Cardiac fibroblast (primary cell): Measurements from ENCODE around the gene ATXN3L.

Source experiments
- DNase-seq, 2 donors: peaks; one replicate each; pipeline versions ENCODE4 v3.0.0 to v3.0.0-alpha.2; 2010; ENCODE audit warnings: low read depth in 2 of 2
- H3K4me3 ChIP-seq, 2 donors: replicated peaks in 1 of 2; 1 replicate in 1 of 2; 2 replicates in 1 of 2; pipeline ENCODE4 v1.5.1; 2011; ENCODE audit warnings: low read depth in 2 of 2, low read length in 2 of 2, mild to moderate bottlenecking in 2 of 2, moderate library complexity in 1 of 2
- CTCF ChIP-seq: IDR thresholded peaks from one replicate; pipeline ENCODE4 v1.5.1; 2011; ENCODE audit warnings: low read depth, mild to moderate bottlenecking, low read length, inconsistent platforms

ATXN3L gene

GRCh38 chrX:13340182-13340791 is 20.4 kb upstream of the ATXN3L start:
- H3K4me3 ChIP-seq = no peak overlapping the region
- no peak for TF ChIP-seq CTCF
- DNase-seq = peak in 1 of 2 donors; percentile 4

DNA sequence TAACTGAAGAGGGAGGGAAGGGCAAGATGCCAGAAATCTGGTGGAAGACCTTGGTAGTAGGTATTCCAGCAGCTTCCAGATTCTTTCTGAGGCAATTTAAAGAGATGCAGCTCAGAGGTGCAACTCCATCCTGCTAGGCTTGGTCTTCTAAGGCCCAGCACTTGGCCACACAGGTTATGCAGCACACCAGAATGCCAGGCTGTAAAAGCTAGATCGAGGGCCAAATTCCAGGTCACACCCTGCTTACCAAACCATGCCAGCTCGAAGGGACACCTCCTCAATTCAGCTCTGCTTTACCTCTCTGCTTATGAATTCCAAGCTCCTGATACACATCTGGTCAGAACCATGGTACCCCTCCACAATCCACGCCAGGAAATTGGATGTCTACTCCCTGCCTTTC is 19.8 kb upstream of the ATXN3L start:
- TF ChIP-seq CTCF = no peak
- H3K4me3 ChIP-seq = no peak overlapping the region
- no peak for DNase-seq

- no peak for TF ChIP-seq CTCF
These were observed 19.2 kb upstream of the ATXN3L start for GRCh38 chrX:13338996-13339515.

GRCh38 chrX:13334491-13334890 is 14.6 kb upstream of the ATXN3L start:
- H3K4me3 ChIP-seq = no peak overlapping the region
- DNase-seq = peak; percentile 5 to 40
- TF ChIP-seq CTCF = no peak

More at GRCh38 chrX:13338996-13339515, 19.2 kb upstream of the ATXN3L start:
- DNase-seq = no peak
- H3K4me3 ChIP-seq = no peak overlapping the region

GRCh38 chrX:13330446-13330845 is 10.6 kb upstream of the ATXN3L start:
- TF ChIP-seq CTCF = no peak
- H3K4me3 ChIP-seq = no peak overlapping the region
- DNase-seq = no peak

- DNase-seq = no peak
- no peak for TF ChIP-seq CTCF
- no peak overlapping the region for H3K4me3 ChIP-seq
These were observed 7.8 kb upstream of the ATXN3L start for GRCh38 chrX:13327666-13328065.

DNA sequence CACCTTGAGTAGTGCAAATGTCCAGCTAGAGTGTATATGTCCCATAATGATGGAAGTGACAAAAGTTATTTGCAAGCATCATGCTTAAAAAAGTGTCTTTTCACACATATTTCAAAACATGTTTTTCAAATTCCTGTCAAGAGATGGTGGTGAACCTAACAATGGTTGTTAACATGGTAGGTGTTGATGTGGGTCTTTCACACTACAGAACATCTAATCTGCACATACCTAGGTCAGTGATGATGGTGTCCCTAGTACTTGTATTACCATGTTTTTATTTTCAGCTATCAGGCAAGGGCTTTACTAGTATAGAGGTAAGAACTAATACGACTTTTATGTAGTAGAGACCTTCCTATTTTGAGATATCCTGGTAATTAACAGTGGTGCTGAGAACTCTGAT is 3.4 kb upstream of the ATXN3L start:
- no peak overlapping the region for H3K4me3 ChIP-seq
- no peak for DNase-seq
- no peak for TF ChIP-seq CTCF
